KOPT-K1 (cell line): ENCODE measurements around the gene NPIPA2.
"Not testable (repeated sequence)": the region's sequence is repeated elsewhere in the genome, so short reads cannot be mapped to it uniquely, and the experiment has no call there.

Source experiments
- H3K27ac ChIP-seq: fragments of 200-600 bp; sonication (generic); 2 replicates; pipeline ENCODE4 v1.5.1; 2016; ENCODE audit warnings: antibody characterized with exemption, mild to moderate bottlenecking, low read depth, low read length; ENCODE audit not compliant: poor library complexity, severe bottlenecking
- H3K36me3 ChIP-seq: fragments of 200-600 bp; sonication (generic); 2 replicates; pipeline ENCODE4 v1.5.1; 2017; ENCODE audit warnings: antibody characterized with exemption, mild to moderate bottlenecking, low read length, moderate library complexity; ENCODE audit not compliant: insufficient read depth
- H3K9me3 ChIP-seq: fragments of 200-600 bp; sonication (generic); 2 replicates; pipeline ENCODE4 v1.5.1; 2017; ENCODE audit warnings: antibody characterized with exemption, low read length, mild to moderate bottlenecking; ENCODE audit not compliant: insufficient read depth, poor library complexity, severe bottlenecking

Gene NPIPA2

DNA sequence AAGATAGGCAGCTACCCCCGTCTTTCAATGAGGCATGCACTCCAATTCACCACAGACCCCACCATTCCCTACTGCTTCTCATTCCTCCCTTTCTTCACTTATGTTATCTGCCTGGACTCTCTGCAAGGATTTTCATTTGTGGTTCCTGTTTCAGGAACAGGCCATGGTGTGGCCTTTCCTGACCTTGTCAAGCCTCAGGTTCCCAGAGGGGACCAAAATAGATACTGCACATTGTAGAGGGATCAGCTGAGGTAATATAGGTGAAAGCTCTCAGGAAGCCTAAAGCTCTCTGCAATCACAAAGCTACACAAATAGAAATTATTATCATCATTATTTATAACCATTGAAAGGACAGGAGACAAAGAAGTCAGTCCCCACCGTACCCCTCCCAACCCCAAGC, 50.6 kb downstream of the NPIPA2 start:
- not testable (repeated sequence) for H3K27ac ChIP-seq, H3K9me3 ChIP-seq, H3K36me3 ChIP-seq

DNA sequence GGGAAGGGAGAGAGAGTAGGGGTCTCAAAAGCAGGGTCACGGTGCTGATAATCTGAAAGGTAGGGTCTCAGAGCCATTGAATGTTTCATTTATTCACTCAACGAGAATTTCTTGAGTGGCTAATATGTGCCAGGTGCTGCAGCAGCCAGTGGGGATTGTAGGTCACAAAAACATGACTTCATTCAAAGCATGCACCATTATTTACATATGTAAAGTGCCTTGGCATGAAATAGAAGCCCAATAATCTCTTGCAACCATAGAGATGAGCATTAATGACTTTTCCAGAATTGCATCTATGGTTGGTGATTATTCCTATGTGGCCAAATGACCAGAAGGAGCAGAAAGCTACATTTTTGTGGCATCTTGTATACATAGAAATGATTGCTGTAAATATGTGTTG, 55.2 kb downstream of the NPIPA2 start:
- not testable (repeated sequence) for H3K36me3 ChIP-seq, H3K27ac ChIP-seq, H3K9me3 ChIP-seq

DNA sequence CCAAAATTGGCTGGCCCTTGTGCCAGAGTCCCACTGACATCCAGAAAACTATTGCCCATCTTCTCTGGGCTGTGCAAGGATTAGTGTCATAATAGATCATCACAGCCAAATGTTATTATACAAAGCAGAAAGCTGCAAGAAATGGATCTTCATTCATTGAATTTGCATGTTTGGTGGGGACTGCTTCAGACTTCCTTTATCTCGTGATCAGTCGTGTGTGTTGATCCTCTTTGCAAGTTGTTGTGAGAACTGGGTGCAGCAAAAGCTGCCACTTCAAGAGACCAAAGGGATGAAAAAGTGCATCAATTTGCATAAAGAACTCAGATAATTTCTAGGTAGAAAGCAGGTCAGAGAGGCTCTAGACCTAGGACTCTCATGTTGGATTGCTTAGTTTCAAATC, 61.2 kb downstream of the NPIPA2 start:
- not testable (repeated sequence) for H3K27ac ChIP-seq, H3K36me3 ChIP-seq, H3K9me3 ChIP-seq

DNA sequence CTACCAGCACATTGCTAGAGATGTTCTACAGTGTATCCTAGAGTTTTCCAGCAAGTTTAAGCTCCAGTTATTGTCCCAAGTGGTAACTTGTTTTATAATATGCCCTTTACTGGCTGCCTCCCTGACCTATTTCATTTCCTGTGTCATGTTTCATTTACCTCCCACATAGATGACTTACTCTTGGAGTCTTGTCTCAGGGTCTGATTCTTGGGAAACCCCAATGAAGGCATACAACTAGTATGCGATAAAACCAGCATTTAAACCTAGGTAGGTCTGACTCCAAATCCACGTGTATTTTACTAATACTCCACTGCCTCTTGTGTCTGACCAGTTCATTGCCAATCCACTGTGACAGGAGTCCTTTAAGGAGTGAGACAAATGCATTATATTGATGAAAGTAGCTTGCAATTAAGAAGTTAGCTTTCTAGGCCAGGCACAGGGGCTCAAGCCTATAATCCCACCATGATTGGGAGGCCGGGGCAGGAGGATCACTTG, 64.9 kb downstream of the NPIPA2 start:
- H3K36me3 ChIP-seq, H3K9me3 ChIP-seq, H3K27ac ChIP-seq: not testable (repeated sequence)

DNA sequence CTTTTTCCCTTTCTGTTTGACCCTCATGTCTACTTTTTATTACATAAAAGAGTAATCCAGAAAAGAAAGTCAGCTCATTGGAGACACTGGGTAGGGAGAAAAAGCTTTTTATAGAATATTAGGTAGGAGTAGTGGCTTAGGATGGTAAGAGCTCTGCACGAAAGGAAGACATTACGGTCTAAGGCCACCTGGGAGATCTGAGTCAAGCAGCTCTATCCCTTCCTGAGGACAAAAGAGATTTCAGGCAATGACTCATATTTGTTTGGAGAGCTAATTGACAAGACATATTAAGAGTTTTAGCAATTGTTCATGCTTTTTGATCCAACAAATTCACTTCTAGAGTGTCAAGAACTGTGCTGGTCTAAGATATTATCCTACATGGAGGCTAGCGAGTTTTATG, 71.6 kb downstream of the NPIPA2 start:
- H3K36me3 ChIP-seq, H3K27ac ChIP-seq, H3K9me3 ChIP-seq: not testable (repeated sequence)
